ENCODE measurements around the gene OR51B4.

DNA sequence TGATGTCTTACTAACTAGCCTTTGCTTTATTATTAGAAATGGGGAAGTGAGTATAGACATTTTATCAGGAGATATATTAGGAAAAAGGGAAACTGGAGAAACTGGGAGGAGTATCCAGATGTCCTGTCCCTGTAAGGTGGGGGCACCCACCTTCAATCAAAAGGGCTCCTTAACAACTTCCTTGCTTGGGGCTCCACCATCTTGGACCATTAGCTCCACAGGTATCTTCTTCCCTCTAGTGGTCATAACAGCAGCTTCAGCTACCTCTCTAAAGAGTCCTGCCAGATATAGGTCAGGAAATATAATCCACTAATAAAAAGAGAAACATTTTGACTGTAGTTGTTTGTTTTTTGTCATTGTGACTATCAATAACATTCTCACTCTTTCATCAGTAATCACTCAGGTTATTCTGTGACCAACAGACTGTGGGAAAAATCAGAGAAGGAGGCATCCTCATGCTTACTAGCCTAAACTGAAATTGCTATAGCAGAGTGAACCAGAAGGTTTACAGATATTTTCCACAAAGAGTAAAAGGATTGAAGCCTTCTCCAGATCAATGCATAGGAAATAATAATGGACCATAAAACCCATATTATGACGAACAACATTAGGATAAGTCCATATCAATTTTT is 10.4 kb downstream of the OR51B4 start:
- 0 out of 2 replicates have a peak, but pooled peaks have one; percentile 41 for TF ChIP-seq FOXM1 (IDR thresholded peaks at IDR 0.05; ENCODE audit: low read depth)
- TF ChIP-seq FOXM1 (CRISPR knock-in tag; IDR thresholded peaks at IDR 0.05; ENCODE audit: low read depth), result no peak
- no peak for TF ChIP-seq ZNF23 (CRISPR knock-in tag; IDR thresholded peaks at IDR 0.05)
- no peak for TF ChIP-seq ATF3 (IDR thresholded peaks at IDR 0.05)
- no peak for TF ChIP-seq ATF3 (CRISPR knock-in tag; conservative IDR thresholded peaks at IDR 0.05)
- TF ChIP-seq TSHZ1 (CRISPR knock-in tag; IDR thresholded peaks at IDR 0.05), result no peak
- TF ChIP-seq RBM15 (IDR thresholded peaks at IDR 0.05; ENCODE audit: insufficient read depth, low read length), result no peak
- TF ChIP-seq, protein P1, sequence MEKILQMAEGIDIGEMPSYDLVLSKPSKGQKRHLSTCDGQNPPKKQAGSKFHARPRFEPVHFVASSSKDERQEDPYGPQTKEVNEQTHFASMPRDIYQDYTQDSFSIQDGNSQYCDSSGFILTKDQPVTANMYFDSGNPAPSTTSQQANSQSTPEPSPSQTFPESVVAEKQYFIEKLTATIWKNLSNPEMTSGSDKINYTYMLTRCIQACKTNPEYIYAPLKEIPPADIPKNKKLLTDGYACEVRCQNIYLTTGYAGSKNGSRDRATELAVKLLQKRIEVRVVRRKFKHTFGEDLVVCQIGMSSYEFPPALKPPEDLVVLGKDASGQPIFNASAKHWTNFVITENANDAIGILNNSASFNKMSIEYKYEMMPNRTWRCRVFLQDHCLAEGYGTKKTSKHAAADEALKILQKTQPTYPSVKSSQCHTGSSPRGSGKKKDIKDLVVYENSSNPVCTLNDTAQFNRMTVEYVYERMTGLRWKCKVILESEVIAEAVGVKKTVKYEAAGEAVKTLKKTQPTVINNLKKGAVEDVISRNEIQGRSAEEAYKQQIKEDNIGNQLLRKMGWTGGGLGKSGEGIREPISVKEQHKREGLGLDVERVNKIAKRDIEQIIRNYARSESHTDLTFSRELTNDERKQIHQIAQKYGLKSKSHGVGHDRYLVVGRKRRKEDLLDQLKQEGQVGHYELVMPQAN (IDR thresholded peaks at IDR 0.05; ENCODE audit: borderline replicate concordance), result no peak
- no peak for TF ChIP-seq KLF10 (CRISPR knock-in tag; IDR thresholded peaks at IDR 0.05)
